GM21528 (cell line): ENCODE results near the gene MYH10.
"Not testable (repeated sequence)": the region's sequence is repeated elsewhere in the genome, so short reads cannot be mapped to it uniquely, and the experiment has no call there.

Source experiments
- ATAC-seq: cut with Tn5 transposase; IDR thresholded peaks from one replicate; pipeline ENCODE4 v1.9.1; 2021; ENCODE audit warnings: mild to moderate bottlenecking, moderate library complexity; ENCODE audit not compliant: unreplicated experiment, low FRiP score

MYH10 gene

DNA sequence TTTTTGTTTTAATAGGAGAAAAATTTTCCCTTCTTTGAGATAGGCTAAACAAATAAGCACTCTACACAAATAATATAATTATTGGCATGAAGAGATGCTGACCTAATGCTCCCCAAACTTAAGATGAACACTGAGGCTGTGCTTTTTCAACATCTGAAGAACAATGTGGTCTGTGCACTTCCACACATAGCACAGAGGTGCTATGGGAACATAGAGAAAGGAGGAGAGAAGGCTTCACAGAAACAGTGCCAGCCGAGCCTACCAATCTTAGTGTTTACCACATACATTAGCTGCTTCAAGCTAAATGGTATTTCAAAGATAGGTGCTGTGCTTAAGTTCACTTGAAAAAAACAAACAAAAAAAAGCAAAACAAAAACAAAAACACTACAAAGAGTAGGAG lies 72.4 kb downstream of the MYH10 start:
- no peak for ATAC-seq

DNA sequence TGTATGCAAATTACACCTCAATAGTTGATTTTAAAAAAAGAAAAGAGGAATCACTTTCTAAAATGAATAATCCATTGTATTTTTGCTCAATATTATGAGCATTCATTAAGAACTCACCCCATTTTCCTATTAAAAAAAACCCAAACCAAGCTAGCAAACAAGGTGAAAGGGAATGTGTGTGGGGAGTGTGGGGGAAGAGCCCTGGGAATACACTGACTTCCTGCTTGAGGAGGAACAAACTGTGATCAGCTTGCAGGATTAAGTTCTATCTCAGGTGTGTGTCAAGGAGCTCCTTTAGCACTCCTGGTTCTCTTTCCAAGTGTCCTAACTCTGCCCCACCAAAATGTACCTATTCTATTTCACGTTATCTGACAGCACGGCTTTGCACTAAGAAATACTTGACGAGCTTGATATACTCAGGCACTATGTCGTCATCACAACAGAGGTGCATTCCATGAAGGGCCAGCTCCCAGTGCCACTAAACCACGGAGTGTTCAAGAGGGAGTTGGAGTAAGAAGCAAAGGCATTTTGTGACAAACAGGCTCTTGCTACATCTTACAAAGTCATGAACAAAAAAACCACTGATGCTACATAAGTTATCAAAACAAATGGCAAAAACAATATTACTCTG lies 73.2 kb downstream of the MYH10 start:
- no peak for ATAC-seq

DNA sequence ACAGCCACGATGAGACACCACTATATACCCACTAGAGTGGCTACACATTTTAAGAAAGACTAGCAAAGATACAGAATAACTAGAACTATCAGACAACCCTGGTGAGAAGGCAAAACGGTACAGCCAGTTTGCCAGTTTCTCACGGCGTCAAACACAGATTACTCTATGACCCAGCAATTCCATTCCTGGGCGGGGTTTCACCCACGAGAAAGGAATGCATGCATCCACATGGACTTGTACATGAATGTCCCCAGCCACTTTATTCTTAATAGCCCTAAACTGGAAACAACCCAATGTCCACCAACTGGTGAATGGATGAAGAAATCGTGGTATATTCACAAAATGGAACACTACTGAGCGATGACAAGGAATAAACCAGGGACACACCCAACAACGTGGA lies 74.5 kb downstream of the MYH10 start:
- no peak for ATAC-seq

DNA sequence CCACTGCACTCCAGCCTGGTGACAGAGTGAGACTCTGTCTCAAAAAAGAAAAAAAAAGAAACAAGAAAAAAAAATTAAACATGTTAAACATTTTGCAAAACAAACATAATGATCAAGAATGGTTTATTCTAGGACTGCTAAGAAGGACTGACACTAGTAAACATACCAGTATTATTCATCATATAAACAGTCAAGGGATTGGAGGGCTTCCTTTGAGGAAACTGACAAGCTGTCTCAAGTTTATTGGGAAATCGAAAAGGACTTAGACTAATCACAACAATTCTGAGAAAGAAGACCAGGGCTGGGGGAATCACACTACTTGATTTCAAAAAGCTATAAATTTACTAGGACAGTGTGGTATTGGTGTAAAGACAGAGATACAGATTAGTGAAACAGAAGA lies 75.5 kb downstream of the MYH10 start:
- no peak for ATAC-seq

DNA sequence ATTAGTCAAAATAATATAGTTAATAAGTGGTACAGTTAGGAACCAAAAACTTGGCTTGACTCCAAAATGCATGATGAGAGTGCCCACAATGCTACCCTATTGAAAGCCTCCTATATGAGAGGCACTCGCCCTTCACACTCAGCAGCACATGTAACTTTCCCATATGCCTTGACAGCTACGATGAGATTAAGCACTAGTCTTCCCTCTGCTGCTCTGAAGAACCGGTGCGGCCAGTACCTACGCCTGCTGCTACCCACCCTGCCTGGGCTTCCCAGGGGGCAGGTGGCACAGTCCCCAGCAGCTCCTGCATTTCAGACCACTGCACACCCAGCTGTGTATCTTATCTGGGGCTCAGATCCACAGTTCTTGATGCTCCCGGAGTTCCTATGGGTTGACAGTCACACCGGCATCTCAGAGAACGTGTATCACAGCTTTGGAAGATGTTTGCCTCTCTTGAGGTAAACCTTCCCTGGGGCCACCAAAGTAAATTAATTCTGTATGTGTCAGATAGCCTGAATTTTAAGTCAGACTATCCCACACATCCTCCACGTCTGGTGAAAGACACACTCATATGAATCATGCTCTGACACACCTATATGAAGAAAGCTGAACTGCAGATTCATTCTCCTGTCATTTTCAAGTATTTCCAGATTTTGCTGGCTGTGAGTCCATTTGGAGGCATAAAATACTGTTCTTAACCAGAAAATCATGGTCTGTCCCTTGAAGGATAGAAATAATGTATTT lies 77.8 kb downstream of the MYH10 start:
- ATAC-seq, result no peak

DNA sequence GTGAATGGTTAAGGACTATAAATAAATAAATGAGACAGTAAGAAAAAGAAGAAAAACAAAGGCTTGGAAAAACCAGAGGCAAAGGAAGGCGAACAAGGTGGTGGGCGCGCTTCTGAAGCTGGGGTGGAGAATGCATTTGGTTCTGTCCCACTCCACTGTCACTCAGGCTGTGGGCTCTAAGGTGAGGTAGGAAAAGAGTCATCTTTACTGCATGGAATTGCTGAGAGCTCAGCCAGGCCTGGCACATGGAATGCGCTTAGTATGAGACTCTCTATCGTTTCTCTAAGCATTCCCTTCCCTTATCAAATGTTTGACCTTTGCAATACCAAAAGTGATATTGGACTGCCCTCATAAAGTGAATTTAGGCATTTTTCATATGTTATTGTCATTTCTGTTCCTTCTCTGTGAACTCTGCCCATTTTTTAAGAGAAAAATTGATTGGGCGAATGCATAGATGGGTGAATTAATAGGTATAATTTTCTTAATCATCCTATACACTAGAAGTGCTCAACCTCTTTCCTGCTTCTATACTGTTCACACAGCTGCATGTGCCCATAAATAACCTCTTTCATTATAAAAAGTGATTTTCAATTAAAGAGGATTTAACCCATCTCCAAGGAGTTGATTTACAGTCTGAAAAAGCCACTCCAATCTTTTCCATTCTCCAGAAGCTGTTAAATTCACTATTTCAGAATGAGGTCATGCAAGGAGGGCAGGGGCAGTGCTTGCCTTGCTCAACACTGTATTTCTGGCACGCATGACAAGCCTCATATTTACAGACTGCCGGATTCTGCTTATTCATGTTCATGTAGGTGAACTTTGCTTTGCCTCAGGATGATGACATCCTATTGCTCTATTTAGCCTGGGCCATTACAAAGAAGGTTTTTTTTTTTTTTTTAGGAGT lies 87.7 kb downstream of the MYH10 start:
- ATAC-seq, result no peak

DNA sequence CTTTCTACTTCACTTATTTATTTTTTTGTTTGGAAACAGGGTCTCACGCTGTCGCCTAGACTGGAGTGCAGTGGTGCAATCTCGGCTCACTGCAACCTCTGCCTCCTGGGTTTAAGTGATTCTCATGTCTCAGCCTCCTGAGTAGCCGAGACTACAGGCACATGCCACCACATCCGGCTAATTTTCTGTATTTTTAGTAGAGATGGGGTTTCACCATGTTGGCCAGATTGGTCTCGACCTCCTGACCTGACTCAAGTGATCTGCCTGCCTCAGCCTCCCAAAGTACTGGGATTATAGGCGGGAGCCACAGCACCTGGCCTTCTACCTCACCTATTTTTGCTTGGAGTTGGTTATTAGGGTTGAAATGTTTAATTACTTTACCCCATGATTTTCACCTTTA lies 90.5 kb downstream of the MYH10 start:
- not testable (repeated sequence) for ATAC-seq

DNA sequence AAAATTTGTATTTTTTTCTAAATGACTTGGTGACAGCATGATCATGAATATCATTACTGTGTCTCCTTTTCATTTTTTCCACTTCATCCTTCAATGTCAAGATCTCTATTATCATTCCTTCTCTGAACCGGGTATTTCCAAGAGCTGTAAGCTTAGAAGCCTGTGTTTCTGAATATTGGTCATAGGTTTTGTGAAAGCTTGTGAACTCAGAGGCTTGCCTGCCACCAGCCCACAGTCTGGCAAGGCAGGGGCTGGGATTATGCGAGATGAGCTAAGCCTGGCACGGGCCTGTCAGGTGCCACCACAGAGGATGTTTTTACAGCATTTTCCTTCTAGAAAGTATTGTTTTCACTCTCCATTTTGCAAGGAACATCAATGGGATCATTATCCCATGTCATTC lies 92.8 kb downstream of the MYH10 start:
- ATAC-seq, result no peak

DNA sequence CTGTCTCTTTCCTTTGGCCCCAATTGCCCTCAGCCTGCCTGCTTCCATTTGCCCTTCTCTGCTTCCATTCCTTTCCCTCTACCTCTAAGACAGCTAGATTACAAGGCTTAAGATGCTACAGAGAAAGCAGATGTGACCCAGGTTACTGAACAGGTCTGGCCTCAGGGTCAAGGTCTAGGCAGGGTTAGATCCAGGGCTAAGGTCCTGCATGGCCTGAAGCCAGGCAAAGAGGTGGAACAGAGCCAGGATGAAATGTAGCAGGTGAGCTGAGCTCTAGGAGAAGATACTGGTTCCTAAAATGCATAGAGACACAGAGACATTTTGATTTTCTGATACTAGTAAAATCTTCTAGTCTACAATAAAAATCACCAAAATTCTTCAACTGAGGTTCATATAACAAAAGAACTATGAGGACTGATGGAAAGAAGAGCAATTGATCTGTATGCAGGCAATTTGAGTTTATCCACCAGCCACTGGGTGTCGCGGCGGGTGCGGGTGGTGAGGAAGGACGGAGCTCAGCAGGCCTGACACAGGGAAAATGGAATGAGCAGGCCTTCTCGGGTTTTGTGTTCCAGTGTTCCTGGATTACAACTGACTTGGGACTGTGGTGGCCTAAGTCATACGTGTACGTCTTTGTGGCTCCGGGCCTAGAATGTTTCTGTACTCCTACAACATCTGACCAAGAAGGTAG lies 95.9 kb downstream of the MYH10 start:
- ATAC-seq, result no peak

DNA sequence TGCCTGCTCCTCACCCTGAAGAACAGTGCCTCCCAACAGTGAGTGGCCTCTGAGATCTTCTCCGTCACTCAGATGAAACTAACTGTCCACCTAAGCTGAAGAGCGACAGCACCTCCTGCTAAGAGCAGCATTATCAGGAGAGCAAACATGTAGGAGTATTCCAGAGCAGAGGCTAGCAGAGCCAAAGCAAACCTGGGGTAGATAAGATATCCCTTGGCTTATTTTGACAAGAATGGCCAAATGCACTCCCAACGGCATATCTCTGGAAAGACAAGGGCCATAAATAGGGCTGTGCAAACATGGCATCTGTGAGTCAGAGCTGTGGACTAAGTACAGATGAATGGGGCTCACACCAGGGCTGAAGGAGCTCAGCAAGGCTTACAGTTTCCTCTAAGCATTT lies 98.5 kb downstream of the MYH10 start:
- no peak for ATAC-seq

DNA sequence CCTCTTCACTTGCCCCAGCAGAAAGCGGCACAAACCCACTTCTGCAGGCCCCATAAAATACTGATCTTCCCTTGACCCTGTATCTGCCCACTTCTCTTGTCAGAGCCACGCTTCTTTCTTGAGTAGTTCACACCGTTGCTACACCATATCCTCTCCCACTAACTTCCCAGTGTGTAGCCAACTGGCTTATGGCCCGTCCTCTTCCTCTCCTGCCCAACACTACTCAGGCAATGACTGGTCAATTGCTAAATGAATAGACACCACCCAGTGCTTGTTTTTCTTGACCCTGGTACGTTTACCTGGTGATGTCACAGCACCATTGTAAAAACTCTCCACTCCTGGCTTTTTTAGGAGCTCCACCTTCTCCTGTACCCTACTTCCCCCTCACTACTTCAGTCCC lies 107.9 kb downstream of the MYH10 start:
- ATAC-seq, result no peak

DNA sequence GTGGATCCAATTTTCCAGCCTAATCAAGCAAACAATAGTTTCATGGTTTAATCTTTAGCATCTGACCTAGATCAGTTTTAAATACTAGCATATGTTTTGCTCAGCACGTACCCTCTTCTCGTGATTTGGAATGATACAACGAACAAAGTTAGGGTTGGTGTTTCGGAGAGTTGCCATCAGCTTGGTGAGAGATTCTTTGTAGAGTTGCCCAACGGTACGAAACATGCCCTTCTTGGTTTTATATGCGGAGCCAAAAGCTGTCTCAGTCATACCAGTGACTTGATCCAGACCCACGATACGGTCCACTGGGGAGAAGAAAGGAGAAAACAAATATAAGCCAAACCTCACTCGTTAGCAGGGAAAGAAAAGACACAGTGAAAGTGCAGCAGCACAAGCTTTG lies 109.5 kb downstream of the MYH10 start:
- no peak for ATAC-seq

DNA sequence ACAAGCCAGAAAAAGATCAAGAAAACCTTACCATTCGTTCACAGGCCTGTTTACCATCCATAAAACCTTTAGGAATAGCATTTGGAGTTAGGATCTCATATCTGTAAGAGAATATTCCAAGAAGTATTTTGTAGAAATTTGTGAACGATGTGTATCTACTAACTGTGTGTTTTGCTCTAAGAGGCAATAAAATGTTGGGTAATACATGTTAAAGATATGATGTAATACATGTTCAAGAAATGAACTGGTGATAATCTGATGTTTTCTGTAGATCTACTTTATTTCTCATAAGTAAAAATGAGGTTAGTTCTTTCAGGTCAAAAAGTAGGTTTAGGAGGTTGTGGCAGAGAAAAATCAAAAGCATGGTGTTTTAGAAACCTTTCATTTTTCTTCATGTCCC lies 111.7 kb downstream of the MYH10 start:
- ATAC-seq, result no peak

DNA sequence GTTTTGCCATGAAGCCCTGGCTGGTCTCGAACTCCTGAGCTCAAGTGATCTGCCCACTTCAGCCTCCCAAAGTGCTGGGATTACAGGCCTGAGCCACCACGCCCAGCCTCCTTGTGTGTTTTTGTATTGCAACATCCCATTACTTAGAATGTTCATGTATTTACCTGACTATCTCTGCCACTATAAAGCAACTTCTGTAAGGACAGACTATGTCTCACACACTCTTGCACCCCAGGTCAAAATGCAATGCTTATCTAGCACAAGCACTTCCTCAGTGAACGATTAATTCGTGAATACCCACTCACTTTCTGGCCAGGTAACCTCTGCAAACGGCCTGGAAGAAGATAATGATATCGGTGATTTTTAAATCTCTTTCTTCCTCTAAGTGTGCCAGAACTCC lies 112.2 kb downstream of the MYH10 start:
- no peak for ATAC-seq

DNA sequence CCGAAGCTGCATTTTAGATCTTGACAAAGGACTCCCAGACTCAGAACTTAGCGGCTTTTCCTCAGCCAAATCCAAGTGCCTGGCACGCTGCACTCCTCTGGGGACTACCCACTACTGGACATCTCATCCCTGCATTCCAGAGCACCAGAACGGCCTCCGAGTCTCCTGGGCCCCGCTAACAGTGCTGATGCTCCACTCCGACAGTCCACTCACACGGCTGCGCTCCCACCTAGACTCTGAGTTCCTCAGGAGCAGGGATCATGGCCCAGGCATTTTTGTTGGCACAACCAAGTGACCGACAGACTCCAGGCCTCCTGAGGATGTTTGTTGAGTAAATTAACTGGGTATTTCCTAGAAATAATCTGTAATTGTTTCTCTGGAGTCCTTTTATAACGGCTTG lies 115.7 kb downstream of the MYH10 start:
- ATAC-seq, result no peak

DNA sequence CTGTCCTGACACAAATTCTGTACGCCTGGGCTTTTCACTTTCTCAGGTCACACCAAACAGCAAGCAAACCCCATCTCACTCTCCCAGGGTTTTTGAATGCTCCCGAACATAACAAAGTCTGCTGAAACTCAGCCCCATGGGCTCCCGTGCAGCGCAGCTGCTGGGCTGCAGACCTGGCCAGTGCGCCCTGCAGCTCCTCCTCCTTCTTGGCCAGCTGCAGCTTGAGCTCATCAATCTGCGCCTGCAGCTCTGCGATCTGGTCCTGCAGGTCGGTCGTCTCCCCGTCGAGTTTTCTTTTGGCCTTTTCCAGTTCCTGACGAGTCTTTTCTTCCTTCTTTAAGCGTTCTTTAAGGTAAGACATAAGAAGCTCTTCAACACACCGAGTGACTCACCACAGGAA lies 124.4 kb downstream of the MYH10 start:
- no peak for ATAC-seq

DNA sequence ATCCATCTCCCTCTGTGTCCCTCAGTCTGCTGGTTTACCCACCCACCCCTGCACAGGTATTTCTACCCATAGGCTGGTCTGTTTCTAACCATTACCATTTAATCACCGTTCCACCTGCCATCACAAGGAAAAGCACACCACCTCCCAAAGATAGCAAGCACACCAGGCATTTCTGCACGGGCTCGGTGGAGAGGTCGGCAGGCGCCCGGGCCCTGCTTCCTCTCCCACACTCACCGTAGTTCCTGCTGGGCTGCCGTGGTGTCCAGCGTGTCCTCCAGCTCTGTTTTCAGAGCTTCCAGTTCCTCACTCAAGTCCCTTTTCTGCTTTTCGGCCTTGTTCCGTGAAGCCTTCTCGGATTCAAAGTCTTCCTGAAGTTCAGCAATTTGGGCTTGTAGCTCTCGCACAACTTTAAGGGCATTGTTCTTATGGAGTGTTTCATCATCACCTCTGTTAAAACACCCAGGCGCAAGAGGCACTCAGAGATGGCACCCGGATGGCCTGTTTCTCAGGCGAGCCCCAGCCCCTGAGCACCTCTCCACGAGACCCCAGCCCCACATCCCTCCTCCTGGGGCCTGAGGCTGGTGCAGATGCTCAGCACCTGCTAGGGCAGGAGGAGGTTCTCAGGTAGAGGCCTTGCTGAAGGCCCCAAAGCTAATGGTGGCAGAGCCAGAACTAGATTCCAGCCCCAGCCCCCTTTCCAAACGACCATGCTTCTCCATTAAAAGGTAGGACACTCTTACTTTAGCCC lies 125.9 kb downstream of the MYH10 start:
- ATAC-seq, result no peak

DNA sequence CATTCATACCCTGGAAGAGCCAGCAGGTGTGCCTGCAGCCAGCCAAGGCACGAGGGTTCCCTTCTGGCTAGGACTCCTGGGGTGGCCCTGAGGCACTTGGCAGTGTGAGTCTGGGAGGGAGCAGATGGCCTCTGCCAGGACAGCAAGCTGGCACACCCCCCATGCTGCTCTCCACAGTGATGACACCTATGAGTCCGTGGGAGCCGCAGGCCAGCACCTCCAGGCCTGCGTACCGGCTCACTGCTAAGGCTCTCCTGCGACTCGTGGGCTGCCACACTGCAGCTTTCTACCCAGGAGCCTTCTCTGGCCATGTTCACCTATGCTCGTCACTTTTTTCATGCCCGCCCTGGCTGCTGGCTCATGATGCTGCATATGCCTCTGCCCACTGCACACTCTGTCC lies 126.7 kb downstream of the MYH10 start:
- ATAC-seq, result no peak

DNA sequence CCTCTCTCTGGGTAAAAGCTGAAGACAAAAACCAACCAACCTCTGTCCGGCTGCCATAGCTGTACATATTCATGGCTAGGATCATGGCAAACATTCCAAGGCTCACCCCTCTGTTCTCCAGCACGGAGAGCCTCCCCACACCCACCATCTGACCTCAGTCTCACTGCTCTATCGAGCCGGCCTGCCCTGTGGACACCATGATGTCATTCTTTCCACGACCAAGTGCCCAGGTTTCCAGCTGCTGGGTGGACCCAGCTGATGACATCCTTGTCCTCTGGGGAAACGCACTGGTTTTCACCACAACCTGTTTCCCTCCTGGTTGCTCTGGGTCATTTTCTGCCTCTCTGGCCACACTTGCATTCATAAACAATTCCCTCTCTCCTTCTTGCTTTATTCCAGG lies 127.2 kb downstream of the MYH10 start:
- ATAC-seq, result no peak

DNA sequence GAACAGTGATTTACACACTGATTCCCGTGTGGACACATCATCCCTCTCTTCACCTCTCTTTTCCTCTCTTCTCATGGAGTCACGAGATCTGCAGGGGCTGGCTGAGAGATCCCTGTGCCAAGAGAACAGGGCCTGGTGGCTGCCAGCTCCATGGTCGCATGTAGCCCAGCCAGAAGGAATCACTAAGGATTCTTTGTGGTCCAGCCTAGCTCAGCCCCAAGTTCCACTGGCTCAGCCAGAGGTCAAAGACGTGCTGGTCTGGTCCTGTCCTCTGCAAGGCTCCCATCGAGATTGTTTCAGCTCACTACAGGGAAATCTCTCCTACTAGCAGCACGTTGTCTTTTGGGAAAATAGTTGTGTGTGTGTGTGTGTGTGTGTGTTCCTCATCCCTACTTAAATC lies 128.4 kb downstream of the MYH10 start:
- ATAC-seq, result no peak
